IPS-20b (cell line): Measurements from ENCODE around the gene UMODL1.
"Not testable (repeated sequence)": the region's sequence is repeated elsewhere in the genome, so short reads cannot be mapped to it uniquely, and the experiment has no call there.

Experiments used
- H3K27ac ChIP-seq: one replicate; pipeline ENCODE4 v1.5.1; 2013; ENCODE audit warnings: low read length
- H3K27me3 ChIP-seq: 2 replicates; pipeline ENCODE4 v1.6.1; 2013; ENCODE audit warnings: mild to moderate bottlenecking, low read length, inconsistent platforms; ENCODE audit not compliant: insufficient read depth
- H3K36me3 ChIP-seq: 2 replicates; pipeline ENCODE4 v1.6.1; 2013; ENCODE audit warnings: low read depth, mild to moderate bottlenecking, inconsistent platforms, low read length, moderate library complexity; ENCODE audit not compliant: insufficient read depth
- H3K4me1 ChIP-seq: 2 replicates; pipeline ENCODE4 v1.6.1; 2013; ENCODE audit warnings: mild to moderate bottlenecking, control low read depth, inconsistent platforms, low read length, moderate library complexity; ENCODE audit not compliant: insufficient read depth
- H3K4me3 ChIP-seq: 2 replicates; pipeline ENCODE4 v1.5.1; 2013; ENCODE audit warnings: mild to moderate bottlenecking, low read length, inconsistent platforms
- H3K9ac ChIP-seq: 2 replicates; pipeline ENCODE4 v1.6.1; 2013; ENCODE audit warnings: low read depth, mild to moderate bottlenecking, inconsistent platforms, low read length, moderate library complexity
- H3K9me3 ChIP-seq: 2 replicates; pipeline ENCODE4 v1.6.1; 2013; ENCODE audit warnings: mild to moderate bottlenecking, low read depth, low read length, inconsistent platforms; ENCODE audit not compliant: insufficient read depth

The UMODL1 gene

GRCh38 chr21:42171091-42172053 lies 100.3 kb downstream of the UMODL1 start:
- Histone ChIP-seq H3K4me3 (no peak overlapping the region), H3K27ac (no peak overlapping the region), H3K4me1 (no peaks in the 10 kb centered on the region), H3K36me3 (no peaks in the 10 kb centered on the region), H3K9ac (no peak overlapping the region), H3K9me3 (no peaks in the 10 kb centered on the region), H3K27me3 (no peaks in the 10 kb centered on the region; the same call in 1 of the 2 replicates)

GRCh38 chr21:42172596-42173483 lies 101.7 kb downstream of the UMODL1 start:
- no peaks in the 10 kb centered on the region for H3K9me3 ChIP-seq
- no peaks in the 10 kb centered on the region; the same call in 1 of the 2 replicates for H3K27me3 ChIP-seq
- H3K4me1 ChIP-seq: no peaks in the 10 kb centered on the region
- no peak overlapping the region for H3K9ac ChIP-seq
- no peak overlapping the region for H3K27ac ChIP-seq
- no peaks in the 10 kb centered on the region for H3K36me3 ChIP-seq
- H3K4me3 ChIP-seq: no peak overlapping the region

GRCh38 chr21:42174173-42174572 lies 103.1 kb downstream of the UMODL1 start:
- H3K27me3 ChIP-seq: no peaks in the 10 kb centered on the region; the same call in 1 of the 2 replicates
- no peaks in the 10 kb centered on the region; the same call in 1 of the 2 replicates for H3K4me1 ChIP-seq
- H3K9me3 ChIP-seq: no peaks in the 10 kb centered on the region
- no peak overlapping the region for H3K27ac ChIP-seq
- no peak overlapping the region for H3K9ac ChIP-seq
- H3K36me3 ChIP-seq: no peaks in the 10 kb centered on the region
- no peak overlapping the region for H3K4me3 ChIP-seq

GRCh38 chr21:42175110-42175710 lies 104.1 kb downstream of the UMODL1 start:
- H3K4me1 ChIP-seq: no peaks in the 10 kb centered on the region; the same call in 1 of the 2 replicates
- no peak overlapping the region for H3K27ac ChIP-seq
- no peaks in the 10 kb centered on the region for H3K9me3 ChIP-seq
- H3K4me3 ChIP-seq: no peak overlapping the region
- no peaks in the 10 kb centered on the region for H3K36me3 ChIP-seq
- H3K27me3 ChIP-seq: no peaks in the 10 kb centered on the region; the same call in 1 of the 2 replicates
- H3K9ac ChIP-seq: no peak overlapping the region

- Histone ChIP-seq H3K9ac (no peak overlapping the region), H3K36me3 (no peaks in the 10 kb centered on the region), H3K27me3 (no peaks in the 10 kb centered on the region; the same call in 1 of the 2 replicates), H3K27ac (no peak overlapping the region), H3K4me3 (no peak overlapping the region), H3K9me3 (no peaks in the 10 kb centered on the region), H3K4me1 (no peaks in the 10 kb centered on the region; the same call in 1 of the 2 replicates)
These were observed 105.7 kb downstream of the UMODL1 start for GRCh38 chr21:42176859-42177258.

- Histone ChIP-seq H3K27ac (no peak overlapping the region), H3K36me3 (no peaks in the 10 kb centered on the region), H3K27me3 (no peaks in the 10 kb centered on the region; the same call in 1 of the 2 replicates), H3K9ac (no peak overlapping the region), H3K9me3 (no peaks in the 10 kb centered on the region), H3K4me1 (no peaks in the 10 kb centered on the region; the same call in 1 of the 2 replicates), H3K4me3 (no peak overlapping the region)
These were observed 108.2 kb downstream of the UMODL1 start for GRCh38 chr21:42179316-42179715.

GRCh38 chr21:42180001-42180400 lies 108.9 kb downstream of the UMODL1 start:
- H3K4me3 ChIP-seq, H3K9ac ChIP-seq, H3K4me1 ChIP-seq, H3K27ac ChIP-seq, H3K27me3 ChIP-seq, H3K36me3 ChIP-seq, H3K9me3 ChIP-seq: not testable (repeated sequence)

- no peaks in the 10 kb centered on the region for H3K9me3 ChIP-seq
- no peaks in the 10 kb centered on the region for H3K36me3 ChIP-seq
- H3K4me1 ChIP-seq: no peaks in the 10 kb centered on the region; the same call in 1 of the 2 replicates
- no peak overlapping the region for H3K27ac ChIP-seq
- H3K4me3 ChIP-seq: no peak overlapping the region
- H3K27me3 ChIP-seq: no peaks in the 10 kb centered on the region
- H3K9ac ChIP-seq: no peak overlapping the region
These were observed 111.7 kb downstream of the UMODL1 start for GRCh38 chr21:42182713-42183371.

GRCh38 chr21:42183374-42184266 lies 112.5 kb downstream of the UMODL1 start:
- H3K4me1 ChIP-seq: no peaks in the 10 kb centered on the region; the same call in 1 of the 2 replicates
- H3K4me3 ChIP-seq: no peak overlapping the region
- no peak overlapping the region for H3K27ac ChIP-seq
- H3K36me3 ChIP-seq: no peaks in the 10 kb centered on the region
- no peak overlapping the region for H3K9ac ChIP-seq
- H3K9me3 ChIP-seq: no peaks in the 10 kb centered on the region
- no peaks in the 10 kb centered on the region for H3K27me3 ChIP-seq

GRCh38 chr21:42186591-42186990 lies 115.5 kb downstream of the UMODL1 start:
- Histone ChIP-seq H3K27ac (no peak overlapping the region), H3K9ac (no peak overlapping the region), H3K4me1 (no peaks in the 10 kb centered on the region)

More at GRCh38 chr21:42186591-42186990, 115.5 kb downstream of the UMODL1 start:
- Histone ChIP-seq H3K27me3 (no peaks in the 10 kb centered on the region), H3K4me3 (no peak overlapping the region), H3K36me3 (no peaks in the 10 kb centered on the region), H3K9me3 (no peaks in the 10 kb centered on the region)
